Neural cell (in vitro differentiated cells): ENCODE data around the gene IQGAP2. TPM values are rescaled to one million over a fixed set of nuclear protein-coding genes. Genes with fewer than 3 reads are reported as not detected.

Experiments
- H2AFZ ChIP-seq: fragments of 200-600, 300-800 bp; sonication (generic), shearing (Covaris generic); 2 replicates; pipeline ENCODE4 v1.6.0; 2014; ENCODE audit warnings: low read depth, mild to moderate bottlenecking, antibody characterized with exemption, low read length, moderate library complexity
- H3F3A ChIP-seq: fragments of 200-600 bp; shearing (Covaris generic); 2 replicates; pipeline ENCODE4 v1.6.1; 2016; ENCODE audit warnings: mild to moderate bottlenecking, moderate library complexity, mixed read lengths, antibody characterized with exemption, low read length; ENCODE audit not compliant: insufficient read depth, poor library complexity, severe bottlenecking
- H3K27ac ChIP-seq: fragments of 200-600, 300-800 bp; sonication (generic), shearing (Covaris generic); 2 replicates; pipeline ENCODE4 v1.5.1; 2014; ENCODE audit warnings: mild to moderate bottlenecking, low read length, moderate library complexity
- H3K27me3 ChIP-seq: fragments of 300-800, 200-600 bp; sonication (generic), shearing (Covaris generic); 2 replicates; pipeline ENCODE4 v1.6.0; 2014; ENCODE audit warnings: mild to moderate bottlenecking, low read depth, low read length, moderate library complexity; ENCODE audit not compliant: insufficient read depth
- H3K36me3 ChIP-seq: fragments of 300-800, 200-600 bp; sonication (generic), shearing (Covaris generic); 2 replicates; pipeline ENCODE4 v1.5.1; 2014; ENCODE audit warnings: mild to moderate bottlenecking, antibody characterized with exemption, low read length, moderate library complexity; ENCODE audit not compliant: insufficient read depth
- H3K4me2 ChIP-seq: fragments of 300-800, 200-600 bp; sonication (generic), shearing (Covaris generic); 2 replicates; pipeline ENCODE4 v1.6.0; 2014; ENCODE audit warnings: mild to moderate bottlenecking, low read length
- H3K4me3 ChIP-seq: fragments of 300-800, 200-600 bp; sonication (generic), shearing (Covaris generic); 2 replicates; pipeline ENCODE4 v1.5.1; 2014; ENCODE audit warnings: mild to moderate bottlenecking, low read length, moderate library complexity
- H3K79me2 ChIP-seq: fragments of 200-600 bp; shearing (Covaris generic); replicated peaks from 2 replicates; pipeline ENCODE4 v1.6.0; 2014; ENCODE audit warnings: mild to moderate bottlenecking, low read length, moderate library complexity; ENCODE audit not compliant: insufficient read depth
- H3K9ac ChIP-seq: fragments of 300-800, 200-600 bp; sonication (generic), shearing (Covaris generic); 2 replicates; pipeline ENCODE4 v1.6.1; 2016; ENCODE audit warnings: mild to moderate bottlenecking, low read length, mixed read lengths
- H3K9me2 ChIP-seq: fragments of 200-600 bp; shearing (Covaris generic); 2 replicates; pipeline ENCODE4 v1.6.1; 2016; ENCODE audit warnings: mild to moderate bottlenecking, low read length, mixed read lengths; ENCODE audit not compliant: insufficient read depth
- H3K9me3 ChIP-seq: fragments of 200-600, 300-800 bp; sonication (generic), shearing (Covaris generic); 2 replicates; pipeline ENCODE4 v1.6.1; 2016; ENCODE audit warnings: mild to moderate bottlenecking, mixed run types, low read length, moderate library complexity, mixed read lengths
- H4K20me1 ChIP-seq: fragments of 200-600 bp; shearing (Covaris generic); 2 replicates; pipeline ENCODE4 v1.6.1; 2016; ENCODE audit warnings: mild to moderate bottlenecking, mixed run types; ENCODE audit not compliant: insufficient read depth
- EP300 ChIP-seq: fragments of 450-650 bp; conservative IDR thresholded peaks from 2 replicates; pipeline ENCODE4 v1.6.1; 2014; ENCODE audit warnings: antibody characterized with exemption, mild to moderate bottlenecking, moderate library complexity; ENCODE audit not compliant: poor library complexity, severe bottlenecking
- EZH2 ChIP-seq: fragments of 200-600, 300-800 bp; shearing (Covaris generic), sonication (generic); IDR thresholded peaks from 2 replicates; pipeline ENCODE4 v1.6.1; 2014; ENCODE audit warnings: antibody characterized with exemption, low read length, borderline replicate concordance, mild to moderate bottlenecking; ENCODE audit not compliant: insufficient read depth, poor library complexity, severe bottlenecking
- MXI1 ChIP-seq: fragments of 450-650 bp; conservative IDR thresholded peaks from 2 replicates; pipeline ENCODE4 v1.6.1; 2014; ENCODE audit warnings: antibody characterized with exemption, mild to moderate bottlenecking; ENCODE audit not compliant: poor library complexity, severe bottlenecking
- POLR2AphosphoS5 ChIP-seq: IDR thresholded peaks from 2 replicates; pipeline ENCODE4 v1.6.1; 2012
- RAD21 ChIP-seq: fragments of 450-650 bp; conservative IDR thresholded peaks from 2 replicates; pipeline ENCODE4 v1.6.1; 2014; ENCODE audit warnings: antibody characterized with exemption, mild to moderate bottlenecking, moderate library complexity
- SMC3 ChIP-seq: fragments of 450-650 bp; conservative IDR thresholded peaks from 2 replicates; pipeline ENCODE4 v1.6.1; 2014; ENCODE audit warnings: antibody characterized with exemption, mild to moderate bottlenecking, moderate library complexity; ENCODE audit not compliant: poor library complexity
- TAF1 ChIP-seq: IDR thresholded peaks from 2 replicates; pipeline ENCODE4 v1.6.1; 2012; ENCODE audit warnings: low read depth
- polyA plus RNA-seq: library from polyadenylated mRNA; depleted of rRNA; stranded (reverse); fragments of >200 nt; gene quantifications from 2 replicates; pipeline ENCODE4 v1.2.3, GENCODE V29; 2014
- TF ChIP-seq, protein P1 (sequence below): IDR thresholded peaks from 2 replicates; pipeline ENCODE4 v1.6.1; 2012; ENCODE audit warnings: borderline replicate concordance
- TF ChIP-seq, protein P2 (sequence below): fragments of 450-650 bp; IDR thresholded peaks from 2 replicates; pipeline ENCODE4 v1.5.1; 2014; ENCODE audit warnings: antibody characterized with exemption, mild to moderate bottlenecking, moderate library complexity; ENCODE audit not compliant: poor library complexity, severe bottlenecking

Gene IQGAP2
- polyA plus RNA-seq, 1 donor from 2014 or later: 5.2 TPM

DNA sequence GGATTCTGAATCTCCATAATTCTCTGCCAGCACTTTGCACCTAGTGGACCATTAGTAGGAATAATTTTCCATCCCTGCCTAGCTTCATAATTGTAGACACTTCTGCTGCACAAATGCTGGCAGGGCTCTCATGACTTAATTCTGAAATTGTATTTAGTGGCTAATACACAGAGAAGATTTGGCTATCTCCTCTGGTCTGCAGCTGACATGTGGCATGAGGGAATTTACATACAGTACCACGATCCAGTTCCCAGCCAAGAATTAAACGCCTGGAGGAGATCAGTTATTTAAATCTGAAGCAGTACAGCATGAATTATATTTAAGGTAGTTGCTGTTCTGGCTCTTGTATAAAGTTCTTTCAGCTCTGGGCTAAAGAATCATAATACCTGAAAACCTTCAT lies 46.5 kb downstream of the IQGAP2 start:
- Histone ChIP-seq H3K9ac (no peak overlapping the region), H3K4me2 (no peak overlapping the region), H2AFZ (no peak overlapping the region), H3K79me2 (no peaks in the 10 kb centered on the region), H3K9me3 (no peaks in the 10 kb centered on the region), H3K9me2 (no peaks in the 10 kb centered on the region), H3K36me3 (no peaks in the 10 kb centered on the region), H4K20me1 (no peaks in the 10 kb centered on the region), H3K4me3 (no peak overlapping the region), H3F3A (no peaks in the 10 kb centered on the region), H3K27me3 (no peaks in the 10 kb centered on the region), H3K27ac (no peak overlapping the region)
- TF ChIP-seq MXI1: no peak
- TF ChIP-seq EZH2: no peak
- TF ChIP-seq, protein P1, sequence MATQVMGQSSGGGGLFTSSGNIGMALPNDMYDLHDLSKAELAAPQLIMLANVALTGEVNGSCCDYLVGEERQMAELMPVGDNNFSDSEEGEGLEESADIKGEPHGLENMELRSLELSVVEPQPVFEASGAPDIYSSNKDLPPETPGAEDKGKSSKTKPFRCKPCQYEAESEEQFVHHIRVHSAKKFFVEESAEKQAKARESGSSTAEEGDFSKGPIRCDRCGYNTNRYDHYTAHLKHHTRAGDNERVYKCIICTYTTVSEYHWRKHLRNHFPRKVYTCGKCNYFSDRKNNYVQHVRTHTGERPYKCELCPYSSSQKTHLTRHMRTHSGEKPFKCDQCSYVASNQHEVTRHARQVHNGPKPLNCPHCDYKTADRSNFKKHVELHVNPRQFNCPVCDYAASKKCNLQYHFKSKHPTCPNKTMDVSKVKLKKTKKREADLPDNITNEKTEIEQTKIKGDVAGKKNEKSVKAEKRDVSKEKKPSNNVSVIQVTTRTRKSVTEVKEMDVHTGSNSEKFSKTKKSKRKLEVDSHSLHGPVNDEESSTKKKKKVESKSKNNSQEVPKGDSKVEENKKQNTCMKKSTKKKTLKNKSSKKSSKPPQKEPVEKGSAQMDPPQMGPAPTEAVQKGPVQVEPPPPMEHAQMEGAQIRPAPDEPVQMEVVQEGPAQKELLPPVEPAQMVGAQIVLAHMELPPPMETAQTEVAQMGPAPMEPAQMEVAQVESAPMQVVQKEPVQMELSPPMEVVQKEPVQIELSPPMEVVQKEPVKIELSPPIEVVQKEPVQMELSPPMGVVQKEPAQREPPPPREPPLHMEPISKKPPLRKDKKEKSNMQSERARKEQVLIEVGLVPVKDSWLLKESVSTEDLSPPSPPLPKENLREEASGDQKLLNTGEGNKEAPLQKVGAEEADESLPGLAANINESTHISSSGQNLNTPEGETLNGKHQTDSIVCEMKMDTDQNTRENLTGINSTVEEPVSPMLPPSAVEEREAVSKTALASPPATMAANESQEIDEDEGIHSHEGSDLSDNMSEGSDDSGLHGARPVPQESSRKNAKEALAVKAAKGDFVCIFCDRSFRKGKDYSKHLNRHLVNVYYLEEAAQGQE: no peak
- no peak for TF ChIP-seq EP300
- TF ChIP-seq TAF1: no peak
- no peak for TF ChIP-seq SMC3
- no peak for TF ChIP-seq RAD21
- TF ChIP-seq, protein P2, sequence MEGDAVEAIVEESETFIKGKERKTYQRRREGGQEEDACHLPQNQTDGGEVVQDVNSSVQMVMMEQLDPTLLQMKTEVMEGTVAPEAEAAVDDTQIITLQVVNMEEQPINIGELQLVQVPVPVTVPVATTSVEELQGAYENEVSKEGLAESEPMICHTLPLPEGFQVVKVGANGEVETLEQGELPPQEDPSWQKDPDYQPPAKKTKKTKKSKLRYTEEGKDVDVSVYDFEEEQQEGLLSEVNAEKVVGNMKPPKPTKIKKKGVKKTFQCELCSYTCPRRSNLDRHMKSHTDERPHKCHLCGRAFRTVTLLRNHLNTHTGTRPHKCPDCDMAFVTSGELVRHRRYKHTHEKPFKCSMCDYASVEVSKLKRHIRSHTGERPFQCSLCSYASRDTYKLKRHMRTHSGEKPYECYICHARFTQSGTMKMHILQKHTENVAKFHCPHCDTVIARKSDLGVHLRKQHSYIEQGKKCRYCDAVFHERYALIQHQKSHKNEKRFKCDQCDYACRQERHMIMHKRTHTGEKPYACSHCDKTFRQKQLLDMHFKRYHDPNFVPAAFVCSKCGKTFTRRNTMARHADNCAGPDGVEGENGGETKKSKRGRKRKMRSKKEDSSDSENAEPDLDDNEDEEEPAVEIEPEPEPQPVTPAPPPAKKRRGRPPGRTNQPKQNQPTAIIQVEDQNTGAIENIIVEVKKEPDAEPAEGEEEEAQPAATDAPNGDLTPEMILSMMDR: no peak
- TF ChIP-seq POLR2AphosphoS5: no peak

DNA sequence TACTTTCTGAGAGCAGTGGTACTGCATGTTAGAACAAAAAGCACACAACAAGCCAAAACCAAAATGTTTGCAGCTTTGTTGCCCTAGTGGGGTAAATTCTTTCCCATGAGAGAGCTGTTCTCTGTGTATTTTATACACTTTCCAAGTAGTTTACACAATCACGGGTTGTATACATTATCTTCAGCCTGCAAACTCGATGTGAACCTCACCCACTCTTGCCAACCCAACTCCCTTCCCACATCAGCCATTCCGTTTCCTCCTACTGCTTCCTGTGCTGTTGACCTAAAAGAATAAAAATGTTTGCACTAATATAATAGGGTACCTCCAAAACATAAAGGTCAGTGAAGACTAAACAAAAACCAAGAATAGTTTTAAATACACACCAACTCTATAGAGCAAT lies 47.0 kb downstream of the IQGAP2 start:
- Histone ChIP-seq H3K79me2 (no peaks in the 10 kb centered on the region), H4K20me1 (no peaks in the 10 kb centered on the region), H3F3A (no peaks in the 10 kb centered on the region), H3K9me3 (no peaks in the 10 kb centered on the region), H3K36me3 (no peaks in the 10 kb centered on the region), H3K27me3 (no peaks in the 10 kb centered on the region), H3K4me2 (no peak overlapping the region), H3K9ac (no peak overlapping the region), H3K27ac (no peak overlapping the region), H3K9me2 (no peaks in the 10 kb centered on the region), H3K4me3 (no peak overlapping the region), H2AFZ (no peak overlapping the region)
- TF ChIP-seq SMC3 (no peak), RAD21 (no peak), EZH2 (no peak), MXI1 (no peak), POLR2AphosphoS5 (no peak), TAF1 (no peak), EP300 (no peak)
- TF ChIP-seq, protein P2: no peak
- TF ChIP-seq, protein P1: no peak
